BE2C (cell line): ENCODE results near the gene BICD2.
"Not testable (repeated sequence)": the region's sequence is repeated elsewhere in the genome, so short reads cannot be mapped to it uniquely, and the experiment has no call there.

ENCODE experiments used
- DNase-seq: peaks from one replicate; pipeline ENCODE4 v3.0.0-alpha.2; 2020
- H3K27me3 ChIP-seq: fragments of 250-450 bp; sonication (Bioruptor Pico); 2 replicates; pipeline ENCODE4 v1.5.1; 2020; ENCODE audit warnings: mild to moderate bottlenecking
- H3K36me3 ChIP-seq: fragments of 250-450 bp; sonication (Bioruptor Pico); 2 replicates; pipeline ENCODE4 v1.5.1; 2020; ENCODE audit warnings: mild to moderate bottlenecking
- H3K4me1 ChIP-seq: fragments of 250-450 bp; sonication (Bioruptor Pico); 2 replicates; pipeline ENCODE4 v1.5.1; 2020
- H3K4me3 ChIP-seq: 2 replicates; pipeline ENCODE4 v1.5.1; 2011; ENCODE audit warnings: low read depth, low read length
- H3K9me3 ChIP-seq: fragments of 250-450 bp; sonication (Bioruptor Pico); 2 replicates; pipeline ENCODE4 v1.5.1; 2020
- CTCF ChIP-seq: IDR thresholded peaks from 2 replicates; pipeline ENCODE4 v1.5.1; 2012; ENCODE audit warnings: mild to moderate bottlenecking, low read depth, low read length

Gene BICD2

GRCh38 chr9:92773810-92774209 lies 9.2 kb upstream of the BICD2 start:
- no peak for TF ChIP-seq CTCF
- Histone ChIP-seq H3K4me3 (no peak overlapping the region), H3K36me3 (no peaks in the 10 kb centered on the region), H3K27me3 (no peaks in the 10 kb centered on the region), H3K9me3 (no peaks in the 10 kb centered on the region), H3K4me1 (peaks cover 2% of the 10 kb centered on the region; the same call in 1 of the 2 replicates)
- no peak for DNase-seq

- Histone ChIP-seq H3K27me3 (no peaks in the 10 kb centered on the region), H3K36me3 (no peaks in the 10 kb centered on the region), H3K4me3 (no peak overlapping the region), H3K9me3 (no peaks in the 10 kb centered on the region), H3K4me1 (peaks cover 2% of the 10 kb centered on the region; the same call in 1 of the 2 replicates)
- no peak for DNase-seq
- TF ChIP-seq CTCF, result no peak
Observed at GRCh38 chr9:92771309-92771708, 6.7 kb upstream of the BICD2 start.

- H3K27me3 ChIP-seq, result no peaks in the 10 kb centered on the region
- H3K4me1 ChIP-seq, result peaks cover 6% of the 10 kb centered on the region; the same call in 1 of the 2 replicates
- DNase-seq, result peak; percentile 58
- H3K4me3 ChIP-seq, result no peak overlapping the region
- no peaks in the 10 kb centered on the region for H3K36me3 ChIP-seq
- no peak for TF ChIP-seq CTCF
- no peaks in the 10 kb centered on the region for H3K9me3 ChIP-seq
Observed at GRCh38 chr9:92770360-92770995, 5.8 kb upstream of the BICD2 start.

GRCh38 chr9:92769990-92770359 lies 5.3 kb upstream of the BICD2 start:
- Histone ChIP-seq H3K4me3 (no peak overlapping the region), H3K36me3 (no peaks in the 10 kb centered on the region), H3K27me3 (no peaks in the 10 kb centered on the region), H3K4me1 (peaks cover 6% of the 10 kb centered on the region; the same call in 1 of the 2 replicates), H3K9me3 (no peaks in the 10 kb centered on the region)
- no peak for DNase-seq
- TF ChIP-seq CTCF, result no peak

GRCh38 chr9:92769286-92769685 lies 4.7 kb upstream of the BICD2 start:
- Histone ChIP-seq H3K9me3 (no peaks in the 10 kb centered on the region), H3K27me3 (no peaks in the 10 kb centered on the region), H3K36me3 (peaks cover 2% of the 10 kb centered on the region; the same call in 1 of the 2 replicates), H3K4me1 (peaks cover 6% of the 10 kb centered on the region; the same call in 1 of the 2 replicates), H3K4me3 (no peak overlapping the region)
- TF ChIP-seq CTCF, result no peak
- DNase-seq, result no peak

- not testable (repeated sequence) for H3K9me3 ChIP-seq, H3K36me3 ChIP-seq, H3K4me1 ChIP-seq, DNase-seq, H3K4me3 ChIP-seq, H3K27me3 ChIP-seq
Observed at GRCh38 chr9:92768816-92769215, 4.2 kb upstream of the BICD2 start.
